A673 (cell line): ENCODE data around the gene PROKR1. TPM values are rescaled to one million over a fixed set of nuclear protein-coding genes. Genes with fewer than 3 reads are reported as not detected.
A peak's percentile ranks its signal among the peaks of the same experiment; 100 is the strongest.
"Not testable (repeated sequence)": the region's sequence is repeated elsewhere in the genome, so short reads cannot be mapped to it uniquely, and the experiment has no call there.

ENCODE experiments used
- BruUV-seq: library from RNA; stranded (reverse); fragments of 400-500 nt; replicated peaks from 2 replicates; lab custom pipeline; 2021; lab: Mats Ljungman, UMichigan
- CTCF ChIA-PET: fragments of 300-600 bp; sonication (Branson Sonifier 250); formaldehyde crosslinking; loops from one replicate; lab custom pipeline; 2022; ENCODE audit warnings: antibody characterized with exemption; lab: Charles Lee
- POLR2A ChIA-PET: fragments of 300-600 bp; sonication (Branson Sonifier 250); formaldehyde crosslinking; loops from one replicate; lab custom pipeline; 2022; ENCODE audit warnings: antibody characterized with exemption; ENCODE audit not compliant: low non-redundant PET; lab: Charles Lee
- DNase-seq: peaks from one replicate; pipeline ENCODE4 v3.0.0-alpha.2; 2015; ENCODE audit warnings: low spot score
- H3K27ac ChIP-seq: fragments of 200-600 bp; sonication (generic); 2 replicates; pipeline ENCODE4 v1.5.1; 2016; ENCODE audit warnings: mixed run types, low read depth, mild to moderate bottlenecking, mixed read lengths, antibody characterized with exemption, low read length; ENCODE audit not compliant: poor library complexity, severe bottlenecking
- H3K27me3 ChIP-seq: fragments of 200-600 bp; sonication (generic); replicated peaks from 2 replicates; pipeline ENCODE4 v1.6.1; 2017; ENCODE audit warnings: mixed run types, low read depth, mild to moderate bottlenecking, mixed read lengths, antibody characterized with exemption, low read length; ENCODE audit not compliant: insufficient read depth, poor library complexity
- H3K36me3 ChIP-seq: fragments of 200-600 bp; sonication (generic); 2 replicates; pipeline ENCODE4 v1.6.1; 2016; ENCODE audit warnings: mixed run types, mild to moderate bottlenecking, mixed read lengths, antibody characterized with exemption, low read length; ENCODE audit not compliant: insufficient read depth, poor library complexity, severe bottlenecking
- H3K4me1 ChIP-seq: fragments of 200-600 bp; sonication (generic); 2 replicates; pipeline ENCODE4 v1.6.1; 2017; ENCODE audit warnings: mixed run types, mild to moderate bottlenecking, mixed read lengths, antibody characterized with exemption, low read length; ENCODE audit not compliant: insufficient read depth, poor library complexity, severe bottlenecking
- H3K4me3 ChIP-seq: fragments of 200-600 bp; sonication (generic); 2 replicates; pipeline ENCODE4 v1.5.1; 2016; ENCODE audit warnings: low read depth, mixed run types, mild to moderate bottlenecking, mixed read lengths, low read length; ENCODE audit not compliant: poor library complexity, severe bottlenecking
- H3K9me3 ChIP-seq: fragments of 200-600 bp; sonication (generic); 2 replicates; pipeline ENCODE4 v1.6.1; 2016; ENCODE audit warnings: mixed run types, low read depth, mild to moderate bottlenecking, mixed read lengths, antibody characterized with exemption, low read length; ENCODE audit not compliant: poor library complexity, severe bottlenecking
- EZH2 ChIP-seq: fragments of 200-600 bp; sonication (generic); IDR thresholded peaks from 2 replicates; pipeline ENCODE4 v1.6.1; 2017; ENCODE audit warnings: borderline replicate concordance, low read depth, mild to moderate bottlenecking, mixed read lengths, antibody characterized with exemption, low read length; ENCODE audit not compliant: poor library complexity, severe bottlenecking
- intact Hi-C: fragments of 100-400 bp; cut with micrococcal nuclease; formaldehyde crosslinking; loops from one replicate; pipeline ENCODE4 v1.10.0; 2022; ENCODE audit not compliant: unreplicated experiment
- total RNA-seq: library from RNA; stranded (reverse); gene quantifications from 2 replicates; pipeline ENCODE4 v1.2.3, GENCODE V29; 2021
- TF ChIP-seq, protein P1 (sequence below): fragments of 300-800, 200-600 bp; sonication (generic); conservative IDR thresholded peaks from 2 replicates; pipeline ENCODE4 v1.5.1; 2017; ENCODE audit warnings: low read depth, mild to moderate bottlenecking, antibody characterized with exemption, low read length, moderate library complexity, mixed read lengths

The PROKR1 gene
- total RNA-seq, 1 experiment from 2014 or later: 15.7 TPM

DNA sequence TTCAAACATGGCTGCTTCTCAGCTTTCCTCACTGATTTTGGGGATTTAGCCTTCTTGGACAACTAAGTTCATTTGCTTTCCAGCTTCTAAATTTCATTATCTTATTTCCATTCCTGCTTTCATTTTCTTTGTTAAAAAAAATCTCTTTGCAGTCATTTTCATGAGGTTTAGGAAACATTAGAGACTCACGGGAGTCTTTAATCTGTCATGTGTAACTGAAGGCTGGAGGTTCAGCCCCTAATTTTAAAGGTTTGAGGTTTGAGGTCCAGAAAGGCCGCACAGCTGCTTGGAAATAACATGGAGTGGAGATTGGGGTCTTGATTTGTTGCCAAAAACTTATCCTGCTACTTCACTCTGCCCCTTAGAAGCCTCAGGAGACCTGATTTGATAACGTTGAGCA is 30.3 kb downstream of the PROKR1 start:
- H3K4me3 ChIP-seq: no peak overlapping the region
- H3K27me3 ChIP-seq: no peaks in the 10 kb centered on the region
- BruUV-seq: no TSS peak
- ChIA-PET CTCF (no interaction called here), POLR2A (no interaction called here)
- TF ChIP-seq, protein P1, sequence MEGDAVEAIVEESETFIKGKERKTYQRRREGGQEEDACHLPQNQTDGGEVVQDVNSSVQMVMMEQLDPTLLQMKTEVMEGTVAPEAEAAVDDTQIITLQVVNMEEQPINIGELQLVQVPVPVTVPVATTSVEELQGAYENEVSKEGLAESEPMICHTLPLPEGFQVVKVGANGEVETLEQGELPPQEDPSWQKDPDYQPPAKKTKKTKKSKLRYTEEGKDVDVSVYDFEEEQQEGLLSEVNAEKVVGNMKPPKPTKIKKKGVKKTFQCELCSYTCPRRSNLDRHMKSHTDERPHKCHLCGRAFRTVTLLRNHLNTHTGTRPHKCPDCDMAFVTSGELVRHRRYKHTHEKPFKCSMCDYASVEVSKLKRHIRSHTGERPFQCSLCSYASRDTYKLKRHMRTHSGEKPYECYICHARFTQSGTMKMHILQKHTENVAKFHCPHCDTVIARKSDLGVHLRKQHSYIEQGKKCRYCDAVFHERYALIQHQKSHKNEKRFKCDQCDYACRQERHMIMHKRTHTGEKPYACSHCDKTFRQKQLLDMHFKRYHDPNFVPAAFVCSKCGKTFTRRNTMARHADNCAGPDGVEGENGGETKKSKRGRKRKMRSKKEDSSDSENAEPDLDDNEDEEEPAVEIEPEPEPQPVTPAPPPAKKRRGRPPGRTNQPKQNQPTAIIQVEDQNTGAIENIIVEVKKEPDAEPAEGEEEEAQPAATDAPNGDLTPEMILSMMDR: no peak
- TF ChIP-seq EZH2: no peak
- no peak overlapping the region for H3K27ac ChIP-seq
- no peaks in the 10 kb centered on the region for H3K9me3 ChIP-seq
- DNase-seq: no peak
- intact Hi-C loops: no loop called here
- no peaks in the 10 kb centered on the region for H3K36me3 ChIP-seq
- no peaks in the 10 kb centered on the region for H3K4me1 ChIP-seq

GRCh38 chr2:68675470-68675869 is 32.1 kb downstream of the PROKR1 start:
- no peaks in the 10 kb centered on the region for H3K9me3 ChIP-seq
- no peaks in the 10 kb centered on the region for H3K4me1 ChIP-seq
- H3K27me3 ChIP-seq: no peaks in the 10 kb centered on the region
- no peak overlapping the region for H3K27ac ChIP-seq
- no peak for DNase-seq
- TF ChIP-seq, protein P1: no peak
- TF ChIP-seq EZH2: no peak
- intact Hi-C loops: no loop called here
- BruUV-seq: no TSS peak
- CTCF ChIA-PET: no interaction called here
- no peak overlapping the region for H3K4me3 ChIP-seq
- H3K36me3 ChIP-seq: no peaks in the 10 kb centered on the region
- POLR2A ChIA-PET: no interaction called here

DNA sequence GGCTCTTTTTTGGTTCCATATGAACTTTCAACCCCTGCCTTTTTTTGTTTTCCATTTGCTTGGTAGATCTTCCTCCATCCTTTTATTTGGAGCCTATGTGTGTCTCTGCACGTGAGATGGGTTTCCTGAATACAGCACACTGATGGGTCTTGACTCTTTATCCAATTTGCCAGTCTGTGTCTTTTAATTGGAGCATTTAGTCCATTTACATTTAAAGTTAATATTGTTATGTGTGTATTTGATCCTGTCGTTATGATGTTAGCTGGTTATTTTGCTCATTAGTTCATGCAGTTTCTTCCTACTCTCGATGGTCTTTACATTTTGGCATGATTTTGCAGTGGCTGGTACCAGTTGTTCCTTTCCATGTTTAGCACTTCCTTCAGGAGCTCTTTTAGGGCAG is 34.5 kb downstream of the PROKR1 start:
- H3K9me3 ChIP-seq, intact Hi-C loops, CTCF ChIA-PET, H3K27ac ChIP-seq, H3K4me1 ChIP-seq, BruUV-seq, DNase-seq, H3K4me3 ChIP-seq, H3K36me3 ChIP-seq, H3K27me3 ChIP-seq, POLR2A ChIA-PET: not testable (repeated sequence)

DNA sequence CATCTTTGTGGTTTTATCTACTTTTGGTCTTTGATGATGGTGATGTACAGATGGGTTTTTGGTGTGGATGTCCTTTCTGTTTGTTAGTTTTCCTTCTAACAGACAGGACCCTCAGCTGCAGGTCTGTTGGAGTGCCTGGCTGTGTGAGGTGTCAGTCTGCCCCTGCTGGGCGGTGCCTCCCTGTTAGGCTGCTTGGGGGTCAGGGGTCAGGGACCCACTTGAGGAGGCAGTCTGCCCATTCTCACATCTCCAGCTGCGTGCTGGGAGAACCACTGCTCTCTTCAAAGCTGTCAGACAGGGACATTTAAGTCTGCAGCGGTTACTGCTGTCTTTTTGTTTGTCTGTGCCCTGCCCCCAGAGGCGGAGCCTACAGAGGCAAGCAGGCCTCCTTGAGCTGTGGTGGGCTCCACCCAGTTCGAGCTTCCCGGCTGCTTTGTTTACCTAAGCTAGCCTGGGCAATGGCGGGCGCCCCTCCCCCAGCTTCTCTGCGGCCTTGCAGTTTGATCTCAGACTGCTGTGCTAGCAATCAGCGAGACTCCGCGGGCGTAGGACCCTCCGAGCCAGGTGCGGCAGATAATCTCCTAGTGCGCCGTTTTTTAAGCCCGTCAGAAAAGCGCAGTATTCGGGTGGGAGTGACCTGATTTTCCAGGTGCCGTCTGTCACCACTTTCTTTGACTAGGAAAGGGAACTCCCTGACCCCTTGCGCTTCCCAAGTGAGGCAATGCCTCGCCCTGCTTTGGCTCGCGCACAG is 36.0 kb downstream of the PROKR1 start:
- H3K36me3 ChIP-seq, CTCF ChIA-PET, intact Hi-C loops, H3K4me1 ChIP-seq, H3K27me3 ChIP-seq, H3K27ac ChIP-seq, H3K9me3 ChIP-seq: not testable (repeated sequence)
- POLR2A ChIA-PET: interaction anchor here (0.6 kb wide), 1 partner anchor 26 kb away, joined by 3 read pairs; no protein-coding TSS in a partner anchor
- BruUV-seq: TSS peak; percentile 53
- H3K4me3 ChIP-seq: peak overlapping the region; percentile 37
- peak; percentile 20 for DNase-seq

DNA sequence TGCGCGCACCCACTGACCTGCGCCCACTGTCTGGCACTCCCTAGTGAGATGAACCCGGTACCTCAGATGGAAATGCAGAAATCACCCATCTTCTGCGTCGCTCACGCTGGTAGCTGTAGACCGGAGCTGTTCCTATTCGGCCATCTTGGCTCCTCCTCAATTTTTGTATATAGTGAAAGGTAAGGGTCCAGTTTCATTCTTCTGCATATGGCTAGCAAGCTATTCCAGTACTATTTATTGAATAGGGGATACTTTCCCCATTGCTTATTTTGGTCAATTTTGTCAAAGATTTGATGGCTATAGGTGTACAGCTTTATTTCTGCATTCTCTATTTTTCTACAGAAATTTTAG is 36.5 kb downstream of the PROKR1 start:
- H3K4me1 ChIP-seq, H3K36me3 ChIP-seq, POLR2A ChIA-PET, H3K27me3 ChIP-seq, CTCF ChIA-PET, H3K27ac ChIP-seq, H3K9me3 ChIP-seq, intact Hi-C loops, DNase-seq: not testable (repeated sequence)
- H3K4me3 ChIP-seq: peak overlapping the region; percentile 37
- TSS peak; percentile 51 for BruUV-seq
